Stimulated activated CD4-positive, alpha-beta T cell treated with anti-CD3 and anti-CD28 coated beads, Interleukin-1b, Interleukin-23, amount 100 ng/mL, for 1 hour (primary cell): ENCODE data around the gene AKR1E2.

Source experiments
- DNase-seq, 2 donors: peaks; one replicate each; pipeline ENCODE4 v3.0.0-alpha.2; 2020; ENCODE audit warnings: low read depth in 2 of 2

Gene AKR1E2

GRCh38 chr10:4825868-4826791, at the start of gene AKR1E2:
Gene AKR1E2 (plus strand): TSS chr10:4826207. CDS start chr10:4826325, 118 bp downstream.
- DNase-seq, result peak in 1 of 2 donors; percentile 66

DNA sequence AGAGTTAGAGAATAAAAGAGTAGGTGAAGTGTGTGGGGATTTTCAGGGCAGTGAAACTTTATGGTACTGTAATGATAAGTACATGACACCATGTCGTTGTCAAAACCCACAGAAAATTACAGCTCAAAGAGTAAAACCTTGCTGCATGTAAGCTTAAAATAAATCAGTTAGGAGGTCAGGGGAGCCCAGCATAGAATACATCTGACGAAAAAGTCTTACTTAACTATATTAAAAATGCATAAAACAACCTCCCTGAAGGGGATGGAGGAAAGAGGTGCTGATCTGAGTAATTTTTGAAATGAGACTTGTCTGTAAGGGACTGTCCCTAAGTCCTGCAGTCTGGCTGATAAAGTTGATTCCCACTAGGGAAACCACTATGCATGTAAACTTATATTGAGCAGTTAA, 49.8 kb upstream of the AKR1E2 start:
- no peak for DNase-seq

GRCh38 chr10:4778761-4779160, 47.2 kb upstream of the AKR1E2 start:
- DNase-seq, result no peak

DNA sequence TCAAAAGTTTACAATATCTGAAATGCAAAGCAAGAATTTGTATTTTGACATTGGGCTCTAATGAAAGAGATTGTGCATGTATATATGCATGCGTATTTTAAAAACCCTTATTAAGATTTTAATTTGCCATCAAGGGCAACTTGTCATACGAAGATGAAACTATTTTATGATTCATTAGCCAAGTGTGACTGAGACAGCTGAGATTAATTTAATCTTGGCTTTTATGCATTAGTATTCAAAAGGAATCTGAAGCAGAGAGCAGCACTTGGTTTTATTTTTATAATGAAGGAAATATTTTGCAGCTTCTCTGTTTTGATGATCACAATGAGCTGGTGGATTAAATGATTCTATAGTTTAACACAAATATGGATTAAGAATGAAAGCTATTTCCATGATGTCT, 45.9 kb upstream of the AKR1E2 start:
- DNase-seq, result no peak

DNA sequence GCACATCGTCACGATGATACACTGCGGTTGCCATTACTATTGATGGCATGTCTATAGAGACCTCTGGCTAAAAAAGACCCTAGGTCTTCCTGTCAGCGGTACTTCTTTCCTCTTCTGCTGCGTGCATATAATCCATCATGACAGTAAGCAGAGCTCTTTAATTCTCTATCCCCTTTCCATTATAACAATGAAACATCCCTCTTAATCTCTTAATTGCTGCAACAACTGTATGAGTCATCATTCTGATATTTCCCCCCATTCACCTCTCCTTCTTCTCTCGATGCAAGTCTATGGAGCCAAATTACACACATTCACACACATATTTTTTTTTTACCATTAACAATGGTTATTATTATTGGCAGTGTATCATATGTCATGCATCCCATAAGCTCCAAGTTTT, 45.2 kb upstream of the AKR1E2 start:
- DNase-seq, result no peak

DNA sequence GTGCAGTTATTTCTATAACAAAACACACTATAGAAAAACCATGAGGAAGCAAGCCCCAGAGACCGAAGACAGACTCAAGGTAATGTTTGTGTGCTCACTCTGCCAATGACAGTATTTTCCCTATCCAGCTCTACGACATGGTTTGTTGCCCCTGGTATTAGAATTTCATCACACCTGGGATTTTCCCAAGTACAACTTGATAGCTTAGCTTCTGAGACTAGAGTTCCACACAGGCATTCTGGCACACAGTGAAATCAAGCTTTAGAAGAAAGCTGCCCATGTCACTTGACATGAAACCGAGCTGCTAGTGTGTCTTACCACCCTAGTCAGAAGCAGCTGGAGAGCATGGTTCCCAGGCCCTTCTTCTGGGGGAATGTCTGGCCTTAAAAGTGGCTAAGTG, 44.1 kb upstream of the AKR1E2 start:
- no peak for DNase-seq

DNA sequence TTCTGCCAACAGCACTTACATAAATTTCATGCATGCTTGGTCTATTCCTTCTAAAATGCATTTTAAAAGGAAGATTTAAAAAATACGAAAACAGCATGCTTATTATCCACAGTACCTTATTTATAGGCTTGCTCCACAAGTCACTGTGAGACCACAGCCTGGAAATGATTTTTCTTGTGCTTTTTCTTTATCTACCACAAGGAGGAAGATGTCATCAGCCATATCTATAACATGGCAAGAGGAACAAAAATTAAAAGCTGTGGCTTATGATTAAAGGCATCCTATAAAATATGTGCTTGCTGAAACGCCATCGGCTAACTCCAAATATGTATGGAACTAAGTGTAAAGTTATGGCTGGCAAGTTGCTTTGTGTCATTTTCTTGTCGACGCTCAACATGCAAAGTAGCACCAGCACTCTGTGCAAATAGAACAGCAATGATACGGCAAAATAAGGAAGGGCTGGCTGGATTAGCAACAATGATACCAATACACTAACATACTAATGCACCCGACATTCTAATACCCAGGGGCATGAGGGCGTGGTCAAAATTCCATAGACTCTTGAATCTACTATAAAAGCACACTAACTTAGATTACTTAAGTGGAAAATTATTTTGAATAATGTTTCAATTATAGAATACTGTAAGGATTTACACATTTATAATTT, 41.2 kb upstream of the AKR1E2 start:
- DNase-seq, result no peak

DNA sequence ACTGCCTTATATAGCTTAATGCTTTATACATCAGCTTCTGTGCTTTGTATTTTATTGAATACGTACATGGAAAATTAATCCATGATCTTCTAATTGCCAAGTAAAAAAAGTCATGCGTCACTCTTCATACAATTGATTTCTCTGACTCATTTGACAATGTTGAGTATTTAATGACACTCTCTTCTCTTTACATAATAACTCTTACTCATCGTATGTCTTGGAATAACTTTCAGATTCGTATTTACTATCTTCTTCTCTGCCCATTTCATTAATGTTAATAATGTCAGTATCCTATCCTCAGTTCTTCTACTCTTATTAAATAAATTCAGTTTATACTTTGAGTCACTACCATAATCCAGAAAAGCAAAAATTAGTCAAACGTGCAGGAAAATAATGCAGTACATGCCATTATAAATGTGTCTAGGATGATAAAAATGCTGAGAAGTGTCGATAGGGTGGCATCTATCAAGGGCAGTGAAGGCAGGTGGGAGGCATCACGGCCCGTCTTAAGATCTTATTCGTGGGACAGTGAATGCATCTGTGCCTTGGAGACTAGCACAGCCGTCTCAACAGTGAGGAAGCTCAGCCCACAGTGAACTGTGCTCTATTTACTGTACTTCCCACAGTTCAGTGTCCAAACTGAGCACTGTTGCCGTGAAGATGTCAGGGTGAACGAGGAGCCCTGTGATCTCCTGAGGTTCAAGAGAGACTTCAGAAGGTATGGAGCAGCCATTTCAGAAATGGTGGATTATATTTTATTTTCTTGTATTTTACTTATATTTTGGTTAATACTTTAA, 39.8 kb upstream of the AKR1E2 start:
- no peak for DNase-seq

DNA sequence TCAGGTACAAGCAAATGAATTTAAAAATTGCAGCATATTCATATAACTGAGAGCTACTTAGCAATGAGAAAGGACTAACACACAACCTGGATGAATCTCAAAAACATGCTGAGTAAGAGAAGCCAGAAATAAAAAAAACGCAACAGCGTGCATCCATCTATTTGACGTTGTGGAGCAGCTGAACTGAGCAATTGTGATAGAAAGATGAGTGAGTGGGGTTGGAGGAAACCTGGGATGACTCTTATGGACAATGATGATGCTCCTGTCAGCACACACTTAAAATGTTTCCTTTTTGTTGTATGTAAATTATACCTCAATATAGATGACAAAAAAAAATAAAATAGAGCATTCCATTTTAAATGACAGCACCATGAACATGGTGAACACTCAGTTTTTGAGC, 36.0 kb upstream of the AKR1E2 start:
- no peak for DNase-seq

DNA sequence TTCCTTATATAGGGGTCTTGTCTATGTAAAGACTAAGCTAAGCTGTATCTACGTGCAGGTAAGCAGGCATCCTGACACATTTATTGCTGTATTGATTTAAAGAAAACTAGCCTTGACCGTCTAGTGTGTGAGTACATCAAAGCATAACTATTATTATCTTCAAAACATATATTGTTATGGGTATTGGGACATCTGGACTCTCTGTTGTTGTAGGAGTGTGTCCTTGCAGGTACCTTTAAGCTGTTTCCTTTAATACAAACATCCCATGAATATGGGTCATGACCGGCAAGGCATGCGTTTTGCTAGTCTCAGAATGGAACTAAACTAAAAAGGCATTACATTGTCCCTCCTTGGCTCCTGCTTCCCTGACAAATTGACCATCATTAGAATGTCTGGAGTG, 35.1 kb upstream of the AKR1E2 start:
- no peak for DNase-seq

DNA sequence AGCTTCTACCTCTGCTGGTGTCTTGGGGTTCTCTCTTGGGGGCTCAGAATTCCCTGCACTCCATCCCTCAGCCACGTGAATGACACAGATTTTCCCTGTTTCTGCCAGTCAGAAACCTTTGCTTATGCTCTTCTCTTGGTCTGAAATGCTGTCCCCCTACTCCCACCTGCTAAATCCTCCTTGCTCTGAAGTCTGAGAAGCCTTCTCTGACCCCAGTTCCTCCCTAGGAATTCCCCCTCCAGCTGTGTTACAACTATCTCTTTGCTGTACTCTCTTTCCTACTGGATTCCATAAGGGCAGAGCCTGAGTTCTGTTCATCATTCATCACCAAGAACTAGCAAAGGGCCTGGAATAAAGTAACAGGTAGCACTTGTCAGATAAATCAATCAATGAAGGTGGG, 33.6 kb upstream of the AKR1E2 start:
- DNase-seq, result no peak

- DNase-seq, result no peak
Observed at GRCh38 chr10:4801405-4801804, 24.6 kb upstream of the AKR1E2 start.

DNA sequence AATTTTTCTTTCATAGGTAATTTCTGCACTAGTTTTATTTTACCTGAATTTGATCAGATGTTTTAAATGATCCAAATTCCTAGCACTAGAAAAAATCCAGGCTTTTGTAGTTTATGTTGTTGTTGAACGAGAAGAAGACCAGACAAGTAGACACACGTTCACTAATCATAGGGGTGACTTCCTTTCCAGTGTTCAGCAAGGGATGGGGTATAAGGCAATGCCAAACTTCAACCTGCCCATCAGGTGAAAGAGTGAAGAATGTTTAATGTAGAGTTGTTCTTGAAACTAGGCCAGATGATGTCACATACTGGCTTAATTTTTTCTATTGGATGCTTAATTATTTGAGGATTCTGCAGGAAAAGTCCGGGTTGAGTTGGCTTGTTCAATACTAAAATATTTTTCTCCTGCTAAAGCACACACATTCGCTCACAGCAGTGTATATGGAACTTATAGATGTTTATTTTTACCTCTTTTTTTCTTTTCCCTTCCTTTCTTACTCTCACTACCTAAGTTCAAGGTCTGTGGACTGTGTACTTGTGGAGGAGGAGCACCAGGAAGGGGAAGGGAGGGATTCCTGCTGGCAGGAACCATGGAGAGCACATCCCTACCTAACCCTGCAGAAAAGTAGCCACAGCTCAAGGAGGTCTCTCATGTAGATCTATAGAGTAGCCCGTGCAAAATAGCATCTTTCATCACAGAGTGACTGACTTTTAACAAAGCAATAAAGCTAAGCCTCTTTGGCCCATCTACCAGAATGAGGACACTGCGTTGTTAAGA, 23.1 kb upstream of the AKR1E2 start:
- DNase-seq, result no peak

GRCh38 chr10:4803822-4804221, 22.2 kb upstream of the AKR1E2 start:
- no peak for DNase-seq

GRCh38 chr10:4804465-4804864, 21.5 kb upstream of the AKR1E2 start:
- DNase-seq, result no peak

- no peak for DNase-seq
Observed at GRCh38 chr10:4806534-4806933, 19.5 kb upstream of the AKR1E2 start.

DNA sequence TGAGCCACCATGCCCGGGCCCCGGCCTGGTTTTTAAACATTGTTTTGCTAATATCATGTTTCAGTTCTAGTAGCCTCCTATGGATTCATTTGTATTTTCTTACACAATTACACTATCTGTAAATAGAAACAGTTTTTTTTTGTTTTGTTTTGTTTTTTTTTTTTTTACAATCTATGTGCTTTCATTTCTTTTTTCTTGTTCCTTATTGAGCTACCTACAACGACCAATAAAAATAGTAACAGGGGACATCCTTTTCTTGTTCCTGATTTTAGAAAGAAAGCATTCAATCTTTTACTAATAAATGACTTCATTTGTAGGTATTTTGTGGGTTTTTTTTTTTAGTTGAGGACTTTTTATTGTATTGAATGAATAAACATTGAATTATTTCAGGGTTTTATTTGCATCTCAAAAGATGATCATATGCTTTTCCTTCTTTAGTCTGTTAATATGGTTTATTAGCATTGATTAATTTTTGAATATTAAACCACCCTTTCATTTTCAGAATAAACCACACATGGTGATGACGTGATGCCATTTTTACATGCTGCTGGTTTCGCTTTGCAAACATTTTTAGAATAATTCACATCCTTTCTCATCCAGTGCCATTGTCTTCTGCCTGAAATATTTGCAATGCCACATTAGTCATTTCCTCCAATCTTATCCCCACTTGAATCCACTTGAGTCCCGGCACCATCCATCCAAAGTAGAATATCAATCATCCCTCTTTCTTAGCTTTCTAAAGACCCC, 18.1 kb upstream of the AKR1E2 start:
- no peak for DNase-seq

DNA sequence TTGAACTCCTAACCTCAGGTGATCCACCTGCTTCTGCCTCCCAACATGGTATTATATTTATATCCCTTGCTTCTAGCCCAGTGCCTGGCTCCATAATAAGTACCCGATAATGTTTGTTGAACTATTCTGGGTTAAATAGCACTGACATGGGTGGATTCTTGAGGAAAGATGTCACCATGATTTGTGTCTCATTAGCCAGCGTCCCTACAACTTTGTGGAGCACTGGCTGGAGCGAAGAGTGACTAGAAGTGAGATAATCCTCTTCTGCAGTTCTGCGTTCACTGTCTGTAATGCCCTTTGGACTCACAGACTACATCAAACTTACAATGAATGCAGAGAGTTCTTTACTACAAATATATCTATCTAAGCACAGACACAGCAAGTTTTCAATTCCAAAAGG, 16.9 kb upstream of the AKR1E2 start:
- DNase-seq, result no peak

- no peak for DNase-seq
Observed at GRCh38 chr10:4810092-4810491, 15.9 kb upstream of the AKR1E2 start.

DNA sequence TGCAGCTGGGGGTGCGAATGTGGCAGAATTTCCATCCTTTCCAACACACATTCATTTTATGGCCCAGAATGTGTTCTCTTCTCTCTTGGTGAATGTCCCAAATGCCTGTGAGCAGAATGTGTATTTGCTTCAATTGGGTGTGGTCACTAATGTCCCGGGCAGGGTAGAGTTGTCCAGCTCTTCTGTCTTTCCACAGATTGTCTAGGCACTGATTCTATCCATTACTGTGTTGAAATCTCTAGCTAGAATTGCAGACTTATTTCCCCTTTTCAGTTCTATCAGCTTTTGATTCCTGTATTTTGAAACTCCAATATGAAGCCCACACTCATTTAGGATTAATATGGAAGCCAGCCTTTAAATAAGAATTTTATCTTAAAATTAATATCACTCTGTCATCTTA, 14.0 kb upstream of the AKR1E2 start:
- DNase-seq, result no peak

GRCh38 chr10:4813023-4813422, 13.0 kb upstream of the AKR1E2 start:
- DNase-seq, result no peak
